Measurements from ENCODE around the gene FNDC1. TPM values are rescaled to one million over a fixed set of nuclear protein-coding genes. Genes with fewer than 3 reads are reported as not detected.

The FNDC1 gene
- total and polyA plus RNA-seq, 2 donors (not counting 1 experiment from before 2014, with no cell fraction given) = under 0.01 to 0.03 TPM

DNA sequence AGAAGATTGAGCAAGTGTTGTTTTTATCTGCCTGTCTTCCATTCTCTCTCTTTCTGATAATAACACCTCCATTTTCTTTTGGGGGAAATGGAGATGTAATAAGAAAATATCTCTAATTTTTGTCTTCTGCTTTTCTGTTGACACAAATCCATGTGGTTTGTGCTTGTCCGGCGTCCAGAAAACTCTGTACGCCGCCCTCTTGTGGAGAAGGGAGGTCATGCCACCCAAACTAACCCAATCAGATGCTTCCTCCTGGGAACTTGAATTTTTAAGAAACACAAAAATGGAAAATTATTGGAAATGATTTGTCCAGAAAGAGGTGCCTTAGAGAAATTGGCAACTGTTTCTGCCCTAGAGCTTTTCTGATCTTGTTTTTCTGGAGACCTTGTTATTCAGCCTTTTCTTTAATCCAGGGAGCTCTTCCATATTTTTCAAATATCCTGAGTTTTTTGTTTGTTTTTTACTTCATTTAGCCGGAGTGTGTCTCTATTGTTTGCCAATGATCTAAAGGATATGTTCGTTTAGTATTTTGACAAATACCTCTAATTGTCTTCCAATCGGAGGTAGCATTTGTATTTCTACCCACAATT lies 17.8 kb upstream of the FNDC1 start:
- H3K9ac ChIP-seq (ENCODE audit: insufficient read depth, low read length) = no peak overlapping the region
- no peak overlapping the region for H3K4me2 ChIP-seq (ENCODE audit: extremely low read depth, insufficient read depth, low read length)
- H3K79me2 ChIP-seq (ENCODE audit: control insufficient read depth, insufficient read depth, low read length) = no peaks in the 10 kb centered on the region
- H4K20me1 ChIP-seq (ENCODE audit: control insufficient read depth, extremely low read depth, insufficient read depth, low read length) = no peaks in the 10 kb centered on the region
- H3K4me1 ChIP-seq (ENCODE audit: control insufficient read depth, extremely low read depth, insufficient read depth, low read length) = no peaks in the 10 kb centered on the region
- no peak for TF ChIP-seq EZH2 (IDR thresholded peaks at IDR 0.05; ENCODE audit: low read length, missing control alignments)
- TF ChIP-seq, protein P1, sequence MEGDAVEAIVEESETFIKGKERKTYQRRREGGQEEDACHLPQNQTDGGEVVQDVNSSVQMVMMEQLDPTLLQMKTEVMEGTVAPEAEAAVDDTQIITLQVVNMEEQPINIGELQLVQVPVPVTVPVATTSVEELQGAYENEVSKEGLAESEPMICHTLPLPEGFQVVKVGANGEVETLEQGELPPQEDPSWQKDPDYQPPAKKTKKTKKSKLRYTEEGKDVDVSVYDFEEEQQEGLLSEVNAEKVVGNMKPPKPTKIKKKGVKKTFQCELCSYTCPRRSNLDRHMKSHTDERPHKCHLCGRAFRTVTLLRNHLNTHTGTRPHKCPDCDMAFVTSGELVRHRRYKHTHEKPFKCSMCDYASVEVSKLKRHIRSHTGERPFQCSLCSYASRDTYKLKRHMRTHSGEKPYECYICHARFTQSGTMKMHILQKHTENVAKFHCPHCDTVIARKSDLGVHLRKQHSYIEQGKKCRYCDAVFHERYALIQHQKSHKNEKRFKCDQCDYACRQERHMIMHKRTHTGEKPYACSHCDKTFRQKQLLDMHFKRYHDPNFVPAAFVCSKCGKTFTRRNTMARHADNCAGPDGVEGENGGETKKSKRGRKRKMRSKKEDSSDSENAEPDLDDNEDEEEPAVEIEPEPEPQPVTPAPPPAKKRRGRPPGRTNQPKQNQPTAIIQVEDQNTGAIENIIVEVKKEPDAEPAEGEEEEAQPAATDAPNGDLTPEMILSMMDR (conservative IDR thresholded peaks at IDR 0.05 in 1 of 2, IDR thresholded peaks at IDR 0.05 in 1 of 2; ENCODE audit: low read depth in 1 of 2, low read length in 2 of 2) = peak; percentile 75 to 90
- no peaks in the 10 kb centered on the region for H3K9me3 ChIP-seq (ENCODE audit: control insufficient read depth, insufficient read depth, low read depth, low read length)
- H3K36me3 ChIP-seq (ENCODE audit: control insufficient read depth, insufficient read depth, low read length) = no peaks in the 10 kb centered on the region
- H3K27ac ChIP-seq (ENCODE audit: insufficient read depth, low read length) = no peak overlapping the region
- no peak overlapping the region for H3K4me3 ChIP-seq (replicated peaks in 1 of 4; ENCODE audit: control extremely low read depth in 1 of 4, insufficient read depth in 1 of 4, low read depth in 3 of 4, low read length in 4 of 4)
- H2AFZ ChIP-seq (ENCODE audit: low read length) = no peak overlapping the region
- DNase-seq (ENCODE audit: low read depth in 2 of 2) = peak; percentile 39 to 69
- peaks cover 4% of the 10 kb centered on the region for H3K27me3 ChIP-seq (ENCODE audit: control insufficient read depth, insufficient read depth, low read length)

DNA sequence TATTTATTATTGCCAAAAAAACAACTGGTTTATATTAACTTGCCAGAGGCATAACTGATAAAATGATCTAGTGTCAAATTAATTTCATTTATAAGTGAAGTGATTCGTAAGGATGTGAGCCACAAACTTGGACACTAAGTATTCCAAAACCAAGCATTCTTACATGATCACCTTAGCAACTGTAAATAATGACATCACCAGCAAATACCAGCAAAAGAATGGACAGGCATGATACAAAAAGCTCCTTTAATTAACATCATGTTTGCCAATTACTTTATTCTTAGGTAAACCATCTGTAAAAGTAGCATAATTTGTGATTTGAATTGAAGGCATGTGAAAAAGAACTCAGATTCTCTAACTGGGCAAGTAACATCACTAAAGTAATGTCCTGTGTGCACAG lies 17.2 kb upstream of the FNDC1 start:
- Histone ChIP-seq H3K9me3 (ENCODE audit: control insufficient read depth, insufficient read depth, low read depth, low read length) (no peaks in the 10 kb centered on the region), H3K4me3 (replicated peaks in 1 of 4; ENCODE audit: control extremely low read depth in 1 of 4, insufficient read depth in 1 of 4, low read depth in 3 of 4, low read length in 4 of 4) (no peak overlapping the region), H3K79me2 (ENCODE audit: control insufficient read depth, insufficient read depth, low read length) (no peaks in the 10 kb centered on the region), H3K4me1 (ENCODE audit: control insufficient read depth, extremely low read depth, insufficient read depth, low read length) (no peaks in the 10 kb centered on the region), H4K20me1 (ENCODE audit: control insufficient read depth, extremely low read depth, insufficient read depth, low read length) (no peaks in the 10 kb centered on the region), H3K36me3 (ENCODE audit: control insufficient read depth, insufficient read depth, low read length) (no peaks in the 10 kb centered on the region), H3K4me2 (ENCODE audit: extremely low read depth, insufficient read depth, low read length) (no peak overlapping the region), H2AFZ (ENCODE audit: low read length) (no peak overlapping the region), H3K27me3 (ENCODE audit: control insufficient read depth, insufficient read depth, low read length) (peaks cover under 1% of the 10 kb centered on the region), H3K9ac (ENCODE audit: insufficient read depth, low read length) (no peak overlapping the region), H3K27ac (ENCODE audit: insufficient read depth, low read length) (no peak overlapping the region)
- DNase-seq (ENCODE audit: low read depth in 2 of 2) = peak in 1 of 2 donors; percentile 48
- no peak for TF ChIP-seq EZH2 (IDR thresholded peaks at IDR 0.05; ENCODE audit: low read length, missing control alignments)
- TF ChIP-seq, protein P1 (conservative IDR thresholded peaks at IDR 0.05 in 1 of 2, IDR thresholded peaks at IDR 0.05 in 1 of 2; ENCODE audit: low read depth in 1 of 2, low read length in 2 of 2) = no peak

DNA sequence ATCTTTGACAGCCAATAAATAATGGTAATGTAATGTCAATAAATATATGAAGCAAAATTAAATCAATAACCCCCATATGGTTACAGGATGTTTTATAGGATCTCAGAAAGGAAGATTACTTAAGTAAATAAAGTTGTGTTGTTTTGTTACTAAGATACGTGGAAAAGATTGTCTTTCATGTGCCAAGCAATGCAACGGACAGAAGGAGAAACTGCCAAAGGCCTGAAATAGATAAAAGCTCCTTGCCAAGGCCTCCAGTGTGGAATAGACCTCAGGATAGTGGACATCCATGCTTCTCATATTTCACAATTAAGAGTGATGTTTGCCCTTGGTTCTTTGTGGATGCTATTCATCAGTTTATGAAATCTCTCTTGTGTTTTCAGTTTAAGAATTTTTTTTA lies 16.4 kb upstream of the FNDC1 start:
- no peak overlapping the region for H3K4me2 ChIP-seq (ENCODE audit: extremely low read depth, insufficient read depth, low read length)
- no peaks in the 10 kb centered on the region for H3K9me3 ChIP-seq (ENCODE audit: control insufficient read depth, insufficient read depth, low read depth, low read length)
- no peak overlapping the region for H3K9ac ChIP-seq (ENCODE audit: insufficient read depth, low read length)
- no peaks in the 10 kb centered on the region for H3K4me1 ChIP-seq (ENCODE audit: control insufficient read depth, extremely low read depth, insufficient read depth, low read length)
- H3K36me3 ChIP-seq (ENCODE audit: control insufficient read depth, insufficient read depth, low read length) = no peaks in the 10 kb centered on the region
- no peaks in the 10 kb centered on the region for H4K20me1 ChIP-seq (ENCODE audit: control insufficient read depth, extremely low read depth, insufficient read depth, low read length)
- H2AFZ ChIP-seq (ENCODE audit: low read length) = no peak overlapping the region
- H3K79me2 ChIP-seq (ENCODE audit: control insufficient read depth, insufficient read depth, low read length) = no peaks in the 10 kb centered on the region
- no peak for DNase-seq (ENCODE audit: low read depth in 2 of 2)
- TF ChIP-seq, protein P1 (conservative IDR thresholded peaks at IDR 0.05 in 1 of 2, IDR thresholded peaks at IDR 0.05 in 1 of 2; ENCODE audit: low read depth in 1 of 2, low read length in 2 of 2) = no peak
- no peak for TF ChIP-seq EZH2 (IDR thresholded peaks at IDR 0.05; ENCODE audit: low read length, missing control alignments)
- no peaks in the 10 kb centered on the region for H3K27me3 ChIP-seq (ENCODE audit: control insufficient read depth, insufficient read depth, low read length)
- no peak overlapping the region for H3K4me3 ChIP-seq (replicated peaks in 1 of 4; ENCODE audit: control extremely low read depth in 1 of 4, insufficient read depth in 1 of 4, low read depth in 3 of 4, low read length in 4 of 4)
- H3K27ac ChIP-seq (ENCODE audit: insufficient read depth, low read length) = no peak overlapping the region
